MM.1S (cell line): ENCODE measurements around the gene RASL12.

ENCODE experiments used
- CTCF ChIP-seq: fragments of 300-600 bp; sonication (generic); IDR thresholded peaks from 2 replicates; pipeline ENCODE4 v1.5.1; 2016; ENCODE audit warnings: antibody characterized with exemption, low read length, mixed read lengths
- EZH2 ChIP-seq: fragments of 300-600 bp; sonication (generic); optimal IDR thresholded peaks from 2 replicates; pipeline ENCODE3; 2017; ENCODE audit warnings: low read depth, mild to moderate bottlenecking, antibody characterized with exemption, low read length, mixed read lengths

GRCh38 chr15:65106011-65106590, 38.3 kb upstream of the RASL12 start:
- TF ChIP-seq CTCF (no peak), EZH2 (no peak)
